Endothelial cell of umbilical vein (primary cell): Measurements from ENCODE around the gene SLC43A1.

Experiments
- EZH2 ChIP-seq: IDR thresholded peaks from 2 replicates; pipeline ENCODE4 v1.6.1; 2012; ENCODE audit warnings: borderline replicate concordance, low read depth, mild to moderate bottlenecking, moderate library complexity, low read length, inconsistent platforms; ENCODE audit not compliant: severe bottlenecking
- FOS ChIP-seq: IDR thresholded peaks from 2 replicates; pipeline ENCODE4 v1.6.1; 2011; ENCODE audit warnings: mild to moderate bottlenecking, low read length, moderate library complexity, borderline replicate concordance; ENCODE audit not compliant: insufficient read depth
- GATA2 ChIP-seq: IDR thresholded peaks from 2 replicates; pipeline ENCODE4 v1.7.0; 2011; ENCODE audit warnings: low read depth, mild to moderate bottlenecking, moderate library complexity, mixed read lengths, low read length; ENCODE audit not compliant: insufficient read length, insufficient read depth
- JUN ChIP-seq: IDR thresholded peaks from 2 replicates; pipeline ENCODE4 v1.6.1; 2011; ENCODE audit warnings: borderline replicate concordance, low read depth; ENCODE audit not compliant: insufficient read length, insufficient read depth
- MYC ChIP-seq: IDR thresholded peaks from one replicate; pipeline ENCODE4 v1.6.1; 2011; ENCODE audit warnings: mild to moderate bottlenecking, low read depth, low read length
- POLR2A ChIP-seq: IDR thresholded peaks from 2 replicates; pipeline ENCODE4 v1.6.1; 2012; ENCODE audit warnings: low read depth, mild to moderate bottlenecking, control low read depth, low read length
- POLR2AphosphoS5 ChIP-seq: IDR thresholded peaks from 2 replicates; pipeline ENCODE4 v1.6.1; 2012; ENCODE audit warnings: low read depth, mild to moderate bottlenecking, control low read depth, low read length, moderate library complexity; ENCODE audit not compliant: insufficient read depth
- TF ChIP-seq, protein P1 (sequence below), 2 donors: IDR thresholded peaks; 1 replicate in 1 of 2; 2 replicates in 1 of 2; pipeline ENCODE4 v1.5.1; 2011; ENCODE audit warnings: low read length in 2 of 2, mild to moderate bottlenecking in 2 of 2, moderate library complexity in 2 of 2, control low read depth in 1 of 2, inconsistent platforms in 1 of 2, low read depth in 1 of 2; ENCODE audit not compliant: insufficient read depth in 1 of 2; ENCODE audit errors: extremely low read depth in 1 of 2
- TF ChIP-seq, protein P2 (sequence below): IDR thresholded peaks from 2 replicates; pipeline ENCODE4 v1.6.1; 2011; ENCODE audit not compliant: insufficient read depth, insufficient read length

DNA sequence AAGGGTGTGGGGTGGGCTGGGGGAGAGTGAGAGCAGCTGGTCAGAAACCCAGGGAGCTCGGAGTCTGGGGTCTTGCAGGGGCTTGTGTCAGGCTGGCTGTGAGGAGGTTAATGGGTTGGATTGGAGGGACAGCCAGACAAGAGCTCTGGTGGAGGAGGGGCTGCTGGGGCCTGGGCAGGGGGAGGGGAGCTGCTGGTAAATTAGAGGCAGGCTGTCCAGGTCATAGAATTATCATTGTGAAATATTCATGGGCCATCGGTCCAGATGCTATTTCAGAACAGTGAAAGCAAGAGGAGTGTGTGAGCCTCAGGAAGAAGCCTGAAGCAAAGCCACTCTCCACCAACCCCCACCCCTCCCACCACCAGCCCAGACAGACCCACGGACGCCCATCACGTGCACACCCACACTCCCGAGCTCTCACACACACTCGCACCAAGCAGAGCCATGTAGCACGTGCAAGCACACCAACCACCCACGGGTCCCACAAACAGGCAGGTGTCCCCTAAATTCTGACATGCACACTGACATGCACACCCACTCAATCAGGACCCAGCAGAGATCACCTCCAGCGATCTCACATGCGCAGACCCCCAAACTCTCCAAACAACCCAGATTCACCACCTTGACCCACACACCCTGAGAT lies 36.4 kb downstream of the SLC43A1 start:
- TF ChIP-seq, protein P1, sequence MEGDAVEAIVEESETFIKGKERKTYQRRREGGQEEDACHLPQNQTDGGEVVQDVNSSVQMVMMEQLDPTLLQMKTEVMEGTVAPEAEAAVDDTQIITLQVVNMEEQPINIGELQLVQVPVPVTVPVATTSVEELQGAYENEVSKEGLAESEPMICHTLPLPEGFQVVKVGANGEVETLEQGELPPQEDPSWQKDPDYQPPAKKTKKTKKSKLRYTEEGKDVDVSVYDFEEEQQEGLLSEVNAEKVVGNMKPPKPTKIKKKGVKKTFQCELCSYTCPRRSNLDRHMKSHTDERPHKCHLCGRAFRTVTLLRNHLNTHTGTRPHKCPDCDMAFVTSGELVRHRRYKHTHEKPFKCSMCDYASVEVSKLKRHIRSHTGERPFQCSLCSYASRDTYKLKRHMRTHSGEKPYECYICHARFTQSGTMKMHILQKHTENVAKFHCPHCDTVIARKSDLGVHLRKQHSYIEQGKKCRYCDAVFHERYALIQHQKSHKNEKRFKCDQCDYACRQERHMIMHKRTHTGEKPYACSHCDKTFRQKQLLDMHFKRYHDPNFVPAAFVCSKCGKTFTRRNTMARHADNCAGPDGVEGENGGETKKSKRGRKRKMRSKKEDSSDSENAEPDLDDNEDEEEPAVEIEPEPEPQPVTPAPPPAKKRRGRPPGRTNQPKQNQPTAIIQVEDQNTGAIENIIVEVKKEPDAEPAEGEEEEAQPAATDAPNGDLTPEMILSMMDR (IDR thresholded peaks at IDR 0.05; ENCODE audit: extremely low read depth in 1 of 2, insufficient read depth in 1 of 2, low read depth in 1 of 2, low read length in 2 of 2): no peak
- TF ChIP-seq POLR2AphosphoS5 (no peak), POLR2A (no peak), EZH2 (no peak), FOS (no peak), JUN (no peak), GATA2 (no peak), MYC (no peak)
- TF ChIP-seq, protein P2, sequence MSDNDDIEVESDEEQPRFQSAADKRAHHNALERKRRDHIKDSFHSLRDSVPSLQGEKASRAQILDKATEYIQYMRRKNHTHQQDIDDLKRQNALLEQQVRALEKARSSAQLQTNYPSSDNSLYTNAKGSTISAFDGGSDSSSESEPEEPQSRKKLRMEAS: no peak
